Measurements from ENCODE around the gene N4BP3. TPM values are rescaled to one million over a fixed set of nuclear protein-coding genes. Genes with fewer than 3 reads are reported as not detected.
"Not testable (repeated sequence)": the region's sequence is repeated elsewhere in the genome, so short reads cannot be mapped to it uniquely, and the experiment has no call there.

The N4BP3 gene
- polyA plus RNA-seq (2014; cell fraction: cytosol; rRNA removed), result 2.4 and 3.1 TPM in 2 replicates
- 3.3 and 3.7 TPM in 2 replicates for polyA plus RNA-seq (2014; cell fraction: nucleus; rRNA removed)

GRCh38 chr5:178113141-178113787 lies at the start of gene N4BP3:
TSS of gene N4BP3 (plus strand) at chr5:178113532. CDS start at chr5:178119584, 6,052 bp downstream.
- no peak for DNase-seq (ENCODE audit: low spot score)

- DNase-seq (ENCODE audit: low spot score), result no peak
Measured at GRCh38 chr5:178067755-178068154, 45.6 kb upstream of the N4BP3 start.

GRCh38 chr5:178068293-178068692 lies 45.0 kb upstream of the N4BP3 start:
- no peak for DNase-seq (ENCODE audit: low spot score)

- no peak for DNase-seq (ENCODE audit: low spot score)
Measured at GRCh38 chr5:178069909-178070308, 43.4 kb upstream of the N4BP3 start.

GRCh38 chr5:178071108-178071507 lies 42.2 kb upstream of the N4BP3 start:
- no peak for DNase-seq (ENCODE audit: low spot score)

GRCh38 chr5:178072749-178073148 lies 40.6 kb upstream of the N4BP3 start:
- no peak for DNase-seq (ENCODE audit: low spot score)

- no peak for DNase-seq (ENCODE audit: low spot score)
Measured at GRCh38 chr5:178074266-178074952, 38.9 kb upstream of the N4BP3 start.

GRCh38 chr5:178076965-178077364 lies 36.4 kb upstream of the N4BP3 start:
- DNase-seq (ENCODE audit: low spot score), result not testable (repeated sequence)

GRCh38 chr5:178077751-178078150 lies 35.6 kb upstream of the N4BP3 start:
- no peak for DNase-seq (ENCODE audit: low spot score)

- no peak for DNase-seq (ENCODE audit: low spot score)
Measured at GRCh38 chr5:178078197-178079010, 34.9 kb upstream of the N4BP3 start.

- DNase-seq (ENCODE audit: low spot score), result no peak
Measured at GRCh38 chr5:178080056-178080455, 33.3 kb upstream of the N4BP3 start.

- DNase-seq (ENCODE audit: low spot score), result no peak
Measured at GRCh38 chr5:178080618-178081410, 32.5 kb upstream of the N4BP3 start.

GRCh38 chr5:178081571-178082243 lies 31.6 kb upstream of the N4BP3 start:
- DNase-seq (ENCODE audit: low spot score), result no peak

GRCh38 chr5:178083922-178084321 lies 29.4 kb upstream of the N4BP3 start:
- DNase-seq (ENCODE audit: low spot score), result no peak

- DNase-seq (ENCODE audit: low spot score), result no peak
Measured at GRCh38 chr5:178085316-178085715, 28.0 kb upstream of the N4BP3 start.

- no peak for DNase-seq (ENCODE audit: low spot score)
Measured at GRCh38 chr5:178086266-178086665, 27.1 kb upstream of the N4BP3 start.

- not testable (repeated sequence) for DNase-seq (ENCODE audit: low spot score)
Measured at GRCh38 chr5:178087199-178087598, 26.1 kb upstream of the N4BP3 start.

- DNase-seq (ENCODE audit: low spot score), result no peak
Measured at GRCh38 chr5:178090856-178091255, 22.5 kb upstream of the N4BP3 start.

- DNase-seq (ENCODE audit: low spot score), result no peak
Measured at GRCh38 chr5:178093134-178093533, 20.2 kb upstream of the N4BP3 start.

GRCh38 chr5:178094345-178094744 lies 19.0 kb upstream of the N4BP3 start:
- no peak for DNase-seq (ENCODE audit: low spot score)

GRCh38 chr5:178098685-178099084 lies 14.6 kb upstream of the N4BP3 start:
- no peak for DNase-seq (ENCODE audit: low spot score)
